GM18951 (cell line): ENCODE data around the gene ACACB.

Source experiments
- POLR2A ChIP-seq: IDR thresholded peaks from 4 replicates; pipeline ENCODE4 v1.6.1; 2011; ENCODE audit warnings: mild to moderate bottlenecking; ENCODE audit not compliant: insufficient read length, insufficient read depth; ENCODE audit errors: extremely low read depth
- in situ Hi-C: fragments of 300-500 bp; cut with MboI; formaldehyde crosslinking; loops from one replicate; pipeline ENCODE4 v1.12.0; 2022; ENCODE audit warnings: low sequenced_read_pairs, mixed read lengths, inconsistent platforms; ENCODE audit not compliant: unreplicated experiment

ACACB gene

GRCh38 chr12:109274381-109274780, 158.0 kb downstream of the ACACB start:
- no peak for TF ChIP-seq POLR2A
- in situ Hi-C loops: no loop called here

GRCh38 chr12:109275173-109275572, 158.8 kb downstream of the ACACB start:
- in situ Hi-C loops: no loop called here
- TF ChIP-seq POLR2A: no peak

- no peak for TF ChIP-seq POLR2A
These were observed 159.8 kb downstream of the ACACB start for GRCh38 chr12:109276160-109276559.

GRCh38 chr12:109277255-109277898, 161.0 kb downstream of the ACACB start:
- no peak for TF ChIP-seq POLR2A
- in situ Hi-C loops: no loop called here

More at GRCh38 chr12:109276160-109276559, 159.8 kb downstream of the ACACB start:
- in situ Hi-C loops: no loop called here

- no peak for TF ChIP-seq POLR2A
- in situ Hi-C loops: no loop called here
These were observed 161.7 kb downstream of the ACACB start for GRCh38 chr12:109277899-109278762.

GRCh38 chr12:109278912-109279311, 162.5 kb downstream of the ACACB start:
- TF ChIP-seq POLR2A: no peak
- in situ Hi-C loops: no loop called here

- in situ Hi-C loops: no loop called here
- TF ChIP-seq POLR2A: no peak
These were observed 163.1 kb downstream of the ACACB start for GRCh38 chr12:109279525-109279924.

GRCh38 chr12:109281452-109281851, 165.1 kb downstream of the ACACB start:
- in situ Hi-C loops: no loop called here
- TF ChIP-seq POLR2A: no peak

GRCh38 chr12:109284392-109284791, 168.0 kb downstream of the ACACB start:
- in situ Hi-C loops: no loop called here
- TF ChIP-seq POLR2A: no peak

GRCh38 chr12:109286252-109286651, 169.9 kb downstream of the ACACB start:
- in situ Hi-C loops: no loop called here
- TF ChIP-seq POLR2A: no peak

GRCh38 chr12:109286652-109287051, 170.3 kb downstream of the ACACB start:
- in situ Hi-C loops: no loop called here
- TF ChIP-seq POLR2A: no peak

- TF ChIP-seq POLR2A: no peak
- in situ Hi-C loops: no loop called here
These were observed 170.8 kb downstream of the ACACB start for GRCh38 chr12:109287181-109287580.

GRCh38 chr12:109287811-109288469, 171.6 kb downstream of the ACACB start:
- in situ Hi-C loops: no loop called here
- TF ChIP-seq POLR2A: no peak

- TF ChIP-seq POLR2A: no peak
- in situ Hi-C loops: no loop called here
These were observed 172.2 kb downstream of the ACACB start for GRCh38 chr12:109288571-109288970.

- no peak for TF ChIP-seq POLR2A
- in situ Hi-C loops: no loop called here
These were observed 172.6 kb downstream of the ACACB start for GRCh38 chr12:109289004-109289403.
